ENCODE results near the gene LIX1L.

LIX1L gene

DNA sequence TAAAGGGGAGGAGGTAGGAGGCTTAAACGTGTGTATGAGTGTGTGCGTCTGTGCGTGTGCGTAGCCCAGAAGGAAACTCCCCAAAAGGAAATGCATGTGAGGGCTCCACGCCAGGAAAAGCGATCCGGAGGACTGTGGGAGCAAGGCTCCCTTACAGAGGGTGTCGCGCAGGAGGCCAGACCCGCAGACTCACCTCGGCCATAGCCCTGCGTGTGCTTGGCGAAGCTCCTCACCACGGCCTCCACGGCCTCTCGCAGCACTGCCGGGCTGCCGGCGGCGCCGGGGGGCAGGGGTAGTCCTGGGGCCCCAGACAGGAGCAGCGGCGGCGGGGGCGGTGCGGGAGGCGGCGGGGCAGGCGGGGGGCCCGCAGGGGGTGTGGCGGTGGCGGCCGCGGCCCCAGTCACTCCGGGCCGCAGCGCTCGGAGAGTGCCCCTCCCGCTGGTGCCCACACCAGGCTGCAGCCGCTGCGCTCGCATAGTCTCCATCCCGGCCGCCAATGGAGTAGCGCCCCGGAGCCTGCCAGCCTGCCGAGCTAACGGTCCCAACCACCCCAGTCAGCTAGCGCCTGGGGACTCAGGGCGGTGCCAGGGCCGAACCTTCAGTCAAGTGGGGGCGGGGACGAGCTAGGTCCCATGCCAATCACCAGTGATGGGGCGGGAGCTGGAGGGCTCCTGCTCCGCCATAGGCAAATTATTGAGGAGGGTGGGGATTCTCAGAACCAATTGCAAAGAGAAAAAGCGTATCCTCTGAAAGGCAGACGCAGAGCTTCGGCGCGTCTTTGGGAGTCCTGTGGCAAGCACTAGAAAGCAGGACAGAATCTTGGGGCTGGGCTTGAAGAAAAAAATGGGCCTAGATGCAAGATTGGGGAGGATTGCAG is at the start of gene LIX1L:
Gene LIX1L (minus strand): TSS at position 575 of the 877 bp plus-strand sequence. CDS start 90 bp downstream, at position 485.
- DNase-seq (ENCODE audit: low read depth), result peak; percentile 91

DNA sequence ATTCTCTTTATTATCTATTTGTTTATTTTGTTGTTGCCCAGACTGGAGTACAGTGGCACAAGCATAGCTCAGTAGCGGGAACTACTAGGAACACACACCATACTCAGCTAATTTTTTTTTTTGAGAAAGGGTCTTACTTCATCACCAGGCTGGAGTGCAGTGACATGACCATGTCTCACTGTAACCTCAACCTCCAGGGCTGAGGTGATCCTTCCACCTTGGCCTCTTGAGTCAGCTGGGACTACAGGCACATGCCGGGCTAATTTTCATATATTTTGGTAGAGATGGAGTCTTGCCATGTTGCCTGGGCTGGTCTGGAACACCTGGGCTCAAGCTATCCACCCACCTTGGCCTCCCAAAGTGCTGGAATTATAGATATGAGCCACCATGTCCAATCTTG is 43.9 kb upstream of the LIX1L start:
- no peak for DNase-seq (ENCODE audit: low read depth)

GRCh38 chr1:145999321-146000024 is 41.7 kb upstream of the LIX1L start:
- no peak for DNase-seq (ENCODE audit: low read depth)

DNA sequence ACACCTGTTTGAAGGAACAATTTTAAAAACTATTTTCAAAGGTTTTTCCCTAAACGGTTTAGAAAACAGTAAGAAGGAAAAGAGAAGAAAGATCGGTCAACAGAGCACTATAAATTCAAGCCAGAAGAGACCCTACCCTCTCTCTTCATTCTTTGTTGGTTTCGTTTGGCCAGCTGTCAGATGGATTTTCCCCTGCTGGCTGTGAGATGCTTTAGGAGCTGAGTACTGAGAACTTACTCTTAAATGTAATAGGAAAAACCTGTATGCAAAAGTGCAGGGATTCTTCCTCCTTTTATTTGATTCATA is 39.9 kb upstream of the LIX1L start:
- no peak for DNase-seq (ENCODE audit: low read depth)

DNA sequence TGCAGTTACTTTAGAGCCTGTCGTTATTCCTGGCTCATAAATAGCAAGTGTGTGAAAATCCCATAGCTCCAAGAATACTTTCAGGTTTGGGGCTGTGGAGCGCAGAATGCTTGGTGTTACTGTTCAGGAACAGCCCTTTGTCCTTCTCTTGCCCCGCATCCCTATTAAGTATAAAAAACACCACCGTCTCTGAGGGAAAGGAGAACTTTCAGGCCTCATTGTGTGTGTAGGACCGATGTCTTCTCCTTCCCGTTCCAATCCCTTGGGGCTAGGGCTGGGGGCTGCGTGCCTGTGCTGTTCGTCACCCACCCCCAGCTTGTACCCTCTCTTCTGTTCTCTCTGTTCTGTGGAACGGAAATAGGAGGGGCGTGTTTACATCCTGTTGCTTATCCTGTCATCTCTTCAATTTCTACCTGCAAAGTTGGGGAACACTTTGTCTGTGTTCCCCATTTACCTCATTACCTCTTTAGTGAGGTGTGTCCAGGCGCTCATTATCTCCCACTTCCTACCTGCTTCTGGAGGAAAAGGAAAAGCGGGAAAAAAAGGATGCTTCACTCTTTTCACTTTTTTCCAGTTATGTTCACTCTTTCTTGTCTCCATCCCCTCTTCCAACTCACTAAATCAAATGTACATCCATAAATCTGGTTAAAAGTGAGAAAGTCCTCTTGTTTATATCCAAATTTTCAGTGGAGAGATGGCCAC is 39.4 kb upstream of the LIX1L start:
- DNase-seq (ENCODE audit: low read depth), result peak; percentile 51

DNA sequence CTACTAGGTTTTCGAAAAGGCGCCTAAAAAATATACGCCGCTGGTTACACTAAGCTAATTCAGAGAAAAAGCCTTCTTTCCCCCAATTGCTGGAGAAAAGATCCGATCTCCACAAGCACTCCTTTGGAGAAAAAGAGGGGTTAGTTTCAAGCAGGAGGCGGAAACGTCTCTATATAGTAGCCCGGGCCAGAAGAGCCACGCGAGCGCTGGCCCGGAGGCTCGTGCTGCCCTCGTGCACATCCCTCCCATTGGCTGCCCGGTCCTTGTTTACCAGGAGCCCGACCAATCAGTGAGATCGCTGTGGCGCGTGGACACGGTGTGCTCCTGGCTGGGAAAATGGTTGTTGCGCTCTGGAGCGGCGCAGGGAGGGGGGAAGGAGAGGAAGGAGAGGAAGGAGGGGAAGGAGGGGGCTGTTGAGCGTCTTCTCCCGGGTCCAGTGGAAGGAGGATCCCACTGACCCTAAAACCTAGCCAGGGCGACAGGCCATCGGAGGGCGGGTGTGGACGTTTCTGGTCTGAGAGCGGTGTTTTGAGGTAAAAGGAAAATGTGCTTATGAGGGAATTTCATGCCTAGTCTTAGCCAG is 38.7 kb upstream of the LIX1L start, which contains the start of gene TXNIP:
Gene TXNIP (minus strand): TSS at position 147 of the 583 bp plus-strand sequence. CDS start 313 bp downstream, outside the sequence.
- peak; percentile 94 for DNase-seq (ENCODE audit: low read depth)

DNA sequence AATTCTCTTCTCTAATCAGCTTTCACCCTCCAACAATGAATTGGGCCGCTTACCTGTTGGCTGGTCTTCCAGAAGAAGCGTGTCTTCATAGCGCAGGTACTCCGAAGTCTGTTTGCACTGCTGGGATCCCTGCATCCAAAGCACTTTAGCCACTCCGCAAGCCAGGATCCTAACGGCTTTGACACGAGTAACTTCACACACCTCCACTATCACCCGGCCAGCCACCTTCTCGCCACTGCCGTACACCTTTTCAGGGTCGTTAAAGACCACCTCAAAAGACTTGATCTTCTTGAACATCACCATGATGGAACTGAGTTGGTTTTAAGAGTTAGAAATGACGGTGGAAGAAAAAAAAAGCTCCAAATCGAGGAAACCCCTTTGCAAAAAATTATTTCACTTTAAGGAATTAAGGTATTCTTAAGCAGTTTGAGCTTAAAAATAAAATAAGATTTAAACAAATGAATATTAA is 38.2 kb upstream of the LIX1L start:
- DNase-seq (ENCODE audit: low read depth), result no peak

GRCh38 chr1:145995148-145995881 is 37.5 kb upstream of the LIX1L start:
- no peak for DNase-seq (ENCODE audit: low read depth)

GRCh38 chr1:145994391-145995120 is 36.7 kb upstream of the LIX1L start:
- peak; percentile 43 for DNase-seq (ENCODE audit: low read depth)

DNA sequence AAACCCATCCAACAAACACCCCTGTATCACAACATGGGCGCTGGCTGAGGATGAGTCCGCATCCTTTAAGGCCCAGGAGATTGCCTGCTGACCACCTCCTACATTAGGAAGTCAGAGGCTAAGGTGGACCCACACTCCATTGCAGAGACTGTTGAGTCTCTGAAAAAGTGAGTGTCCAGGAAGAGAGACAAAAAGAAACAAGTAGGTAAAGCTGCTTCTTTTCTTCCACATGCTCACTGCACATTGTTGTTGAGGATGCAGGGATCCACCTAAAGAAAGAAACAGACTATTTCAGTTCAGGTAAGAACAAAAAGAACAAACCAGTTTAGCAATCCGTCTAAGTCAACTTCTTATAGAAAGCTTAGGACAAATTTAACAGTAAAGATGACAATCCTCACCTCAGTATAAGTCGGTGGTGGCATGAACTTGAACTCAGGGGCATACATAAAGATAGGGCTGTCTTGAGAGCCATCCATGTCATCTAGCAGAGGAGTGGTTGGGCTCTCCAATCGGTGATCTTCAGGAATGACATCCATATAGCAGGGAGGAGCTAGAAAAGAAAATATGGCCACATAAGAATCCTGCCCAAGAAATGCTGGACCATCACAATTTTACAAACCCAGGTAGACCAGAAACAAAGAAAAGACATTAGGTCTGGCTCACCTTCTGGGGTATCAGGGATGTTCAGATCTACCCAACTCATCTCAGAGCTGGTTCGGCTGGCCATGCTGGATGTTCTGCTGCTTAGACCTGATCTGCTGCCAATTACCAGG is 36.0 kb upstream of the LIX1L start:
- no peak for DNase-seq (ENCODE audit: low read depth)

DNA sequence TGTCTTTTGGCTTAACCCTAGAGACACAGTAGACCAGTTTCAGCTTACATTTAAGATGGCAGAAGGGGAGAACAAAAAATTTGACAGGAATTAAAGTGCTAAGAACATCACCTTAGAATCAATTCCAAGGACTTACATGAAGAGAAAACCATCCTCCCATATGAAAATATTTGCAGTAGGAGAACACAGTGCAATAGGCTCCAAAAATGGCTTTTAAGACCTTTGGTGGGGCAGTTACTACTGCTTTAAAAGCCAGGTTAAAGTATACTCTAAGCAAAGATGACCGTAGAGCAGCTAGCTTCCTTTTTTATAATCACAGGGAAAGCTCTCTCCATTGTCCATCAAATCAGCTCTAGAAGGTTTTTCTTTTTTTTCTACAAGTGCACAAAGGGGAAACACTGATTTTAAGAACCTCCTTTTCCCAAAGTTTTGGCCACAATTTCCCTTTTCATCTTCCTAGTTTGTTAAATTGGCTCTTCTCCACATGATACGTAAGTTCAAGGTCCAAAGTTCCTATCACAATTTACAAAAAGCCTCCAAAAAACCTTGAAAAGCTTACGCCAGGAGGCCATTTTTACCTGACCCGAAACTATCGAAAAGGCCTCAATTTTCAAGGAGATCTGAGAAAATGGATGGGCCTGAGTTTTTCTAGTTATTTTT is 35.3 kb upstream of the LIX1L start:
- no peak for DNase-seq (ENCODE audit: low read depth)

DNA sequence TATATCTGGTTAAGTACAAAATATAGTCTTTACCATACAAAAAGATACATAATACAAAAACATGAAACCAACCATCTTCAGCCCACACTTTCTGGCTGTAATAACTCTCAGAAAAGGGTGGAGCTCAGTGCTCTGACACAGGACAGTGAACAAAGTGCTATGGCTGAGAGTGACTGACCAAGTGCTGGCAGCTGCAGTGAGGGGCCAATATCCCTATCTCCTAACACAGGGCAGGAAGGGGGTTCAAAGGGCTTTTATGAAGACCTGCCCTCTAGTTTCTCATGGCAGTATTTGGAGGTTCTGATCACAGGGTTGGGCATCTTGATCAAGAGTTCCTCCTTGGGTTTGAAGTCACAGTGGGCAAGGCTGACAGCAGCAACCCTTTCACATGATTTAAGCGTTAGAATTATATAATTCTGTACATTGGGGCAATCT is 34.7 kb upstream of the LIX1L start:
- DNase-seq (ENCODE audit: low read depth), result no peak

- no peak for DNase-seq (ENCODE audit: low read depth)
Observed at GRCh38 chr1:145991735-145992412, 34.1 kb upstream of the LIX1L start.

GRCh38 chr1:145990249-145990855 is 32.5 kb upstream of the LIX1L start:
- DNase-seq (ENCODE audit: low read depth), result no peak

DNA sequence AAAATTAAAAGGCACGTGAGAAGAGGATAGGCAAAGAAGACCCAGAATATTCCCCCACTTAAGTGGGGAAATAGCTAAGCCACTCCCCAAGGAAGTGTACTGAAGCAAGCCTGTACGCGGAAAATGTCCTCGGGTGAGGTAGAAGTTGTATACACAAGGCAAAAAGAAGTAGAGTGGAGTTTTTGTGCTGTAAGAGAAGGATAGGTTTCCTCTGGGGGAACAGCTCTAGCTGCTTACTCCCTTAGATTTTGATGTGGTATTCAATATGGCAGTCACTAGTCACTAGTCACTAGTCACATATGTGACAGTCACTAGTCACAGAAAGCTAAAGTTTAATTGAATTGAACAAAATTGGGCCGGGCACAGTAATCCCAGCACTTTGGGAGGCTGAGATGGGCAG is 31.0 kb upstream of the LIX1L start:
- DNase-seq (ENCODE audit: low read depth), result no peak

- no peak for DNase-seq (ENCODE audit: low read depth)
Observed at GRCh38 chr1:145987926-145988325, 30.1 kb upstream of the LIX1L start.

DNA sequence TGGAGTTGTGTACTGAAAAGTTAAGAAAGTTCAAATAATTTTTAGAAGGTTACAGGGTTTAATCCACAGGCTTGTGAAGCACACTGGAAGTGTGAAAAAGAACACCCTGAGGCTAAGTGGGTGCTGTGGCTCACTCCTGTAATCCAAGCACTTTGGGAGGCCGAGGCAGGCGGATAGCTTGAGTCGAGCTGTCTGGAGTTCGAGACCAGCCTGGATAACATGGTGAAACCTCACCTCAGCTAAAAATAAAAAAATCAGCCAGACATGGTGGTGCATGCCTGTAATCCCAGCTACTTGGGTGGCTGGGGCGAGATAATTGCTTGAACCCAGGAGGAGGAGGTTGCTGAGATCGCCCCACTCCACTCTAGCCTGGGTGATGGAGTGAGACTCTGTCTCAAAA is 28.7 kb upstream of the LIX1L start:
- DNase-seq (ENCODE audit: low read depth), result no peak
